ENCODE results near the gene CAPN5.

Gene CAPN5

DNA sequence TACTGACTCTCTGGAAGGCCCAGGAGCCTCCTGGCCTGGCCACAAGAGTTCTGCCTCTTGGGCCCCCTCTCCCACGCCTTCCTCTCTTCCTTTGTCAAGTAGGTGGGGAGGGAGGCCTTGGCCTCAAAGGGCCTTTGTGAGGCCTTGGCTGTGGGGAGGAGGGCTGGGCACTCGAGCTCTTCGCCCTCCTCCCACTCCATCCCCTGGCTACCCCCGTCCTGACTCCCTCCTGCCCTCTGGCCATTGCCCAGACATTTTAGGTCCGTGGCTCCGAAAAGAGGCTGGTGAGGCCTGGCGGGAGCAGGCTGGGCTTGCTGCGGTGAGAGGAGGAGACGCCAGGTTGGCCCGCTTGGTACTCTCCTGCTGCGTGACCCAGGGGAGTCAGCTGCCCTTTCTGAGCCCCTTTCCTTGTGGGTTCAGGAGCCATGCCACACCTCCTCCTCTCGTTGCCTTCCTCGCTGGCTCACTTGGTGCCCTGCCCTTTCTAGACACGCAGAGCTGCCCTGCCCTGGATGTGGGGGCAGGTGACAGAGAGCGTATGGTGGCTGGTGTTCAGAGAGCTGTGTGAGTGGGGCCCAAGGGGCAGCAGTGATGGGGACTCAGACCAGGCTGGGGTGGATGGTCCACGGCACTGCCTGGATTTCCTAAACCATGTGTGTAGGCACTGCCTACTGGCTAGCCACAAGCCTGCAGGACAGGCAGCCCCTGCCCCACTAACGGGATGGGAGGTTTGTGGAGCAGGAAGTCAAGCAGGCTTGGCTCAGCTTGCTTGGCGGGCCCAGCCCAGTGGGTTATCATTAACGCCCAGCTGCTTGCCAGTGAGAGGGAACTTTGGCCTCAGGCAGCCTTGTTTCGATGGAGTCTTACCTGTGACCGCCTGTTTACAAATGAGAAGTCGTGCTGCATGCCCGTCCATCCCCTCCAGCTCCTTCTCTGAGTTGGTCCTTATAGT, 20.0 kb downstream of the CAPN5 start:
- H3K27ac ChIP-seq: peak overlapping the region in 1 of 2 donors; percentile 67
- TF ChIP-seq, protein P1, sequence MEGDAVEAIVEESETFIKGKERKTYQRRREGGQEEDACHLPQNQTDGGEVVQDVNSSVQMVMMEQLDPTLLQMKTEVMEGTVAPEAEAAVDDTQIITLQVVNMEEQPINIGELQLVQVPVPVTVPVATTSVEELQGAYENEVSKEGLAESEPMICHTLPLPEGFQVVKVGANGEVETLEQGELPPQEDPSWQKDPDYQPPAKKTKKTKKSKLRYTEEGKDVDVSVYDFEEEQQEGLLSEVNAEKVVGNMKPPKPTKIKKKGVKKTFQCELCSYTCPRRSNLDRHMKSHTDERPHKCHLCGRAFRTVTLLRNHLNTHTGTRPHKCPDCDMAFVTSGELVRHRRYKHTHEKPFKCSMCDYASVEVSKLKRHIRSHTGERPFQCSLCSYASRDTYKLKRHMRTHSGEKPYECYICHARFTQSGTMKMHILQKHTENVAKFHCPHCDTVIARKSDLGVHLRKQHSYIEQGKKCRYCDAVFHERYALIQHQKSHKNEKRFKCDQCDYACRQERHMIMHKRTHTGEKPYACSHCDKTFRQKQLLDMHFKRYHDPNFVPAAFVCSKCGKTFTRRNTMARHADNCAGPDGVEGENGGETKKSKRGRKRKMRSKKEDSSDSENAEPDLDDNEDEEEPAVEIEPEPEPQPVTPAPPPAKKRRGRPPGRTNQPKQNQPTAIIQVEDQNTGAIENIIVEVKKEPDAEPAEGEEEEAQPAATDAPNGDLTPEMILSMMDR (IDR thresholded peaks at IDR 0.05): no peak
- H3K4me3 ChIP-seq: no peak overlapping the region
- no peak for DNase-seq (ENCODE audit: low spot score)

DNA sequence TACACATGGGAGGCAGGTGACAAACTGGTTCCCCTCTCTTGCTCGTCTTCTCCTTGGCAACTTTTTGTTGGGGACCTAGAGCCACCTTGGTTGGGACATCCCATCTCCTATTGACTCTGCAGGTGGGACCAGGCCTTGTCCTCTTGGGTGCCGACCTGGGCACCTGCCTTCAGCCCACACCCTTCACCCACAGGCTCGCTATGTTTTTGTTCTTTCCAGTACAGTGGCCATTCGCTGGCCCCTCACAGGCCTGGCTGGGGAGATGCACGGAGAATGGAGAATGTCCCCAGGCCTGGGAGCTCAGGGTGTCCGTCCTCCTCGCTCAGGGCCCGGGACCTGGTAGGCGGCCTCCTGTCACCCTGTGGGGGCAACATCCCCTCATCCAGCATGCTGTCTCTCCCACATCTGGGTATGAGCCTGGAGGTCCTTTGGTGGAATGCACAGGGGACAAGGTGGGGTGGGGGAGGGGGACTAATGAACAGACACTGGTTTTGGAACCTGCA, 21.0 kb downstream of the CAPN5 start:
- Histone ChIP-seq H3K27ac (no peak overlapping the region), H3K4me3 (no peak overlapping the region)
- no peak for DNase-seq (ENCODE audit: low spot score)
- TF ChIP-seq, protein P1 (IDR thresholded peaks at IDR 0.05): no peak

DNA sequence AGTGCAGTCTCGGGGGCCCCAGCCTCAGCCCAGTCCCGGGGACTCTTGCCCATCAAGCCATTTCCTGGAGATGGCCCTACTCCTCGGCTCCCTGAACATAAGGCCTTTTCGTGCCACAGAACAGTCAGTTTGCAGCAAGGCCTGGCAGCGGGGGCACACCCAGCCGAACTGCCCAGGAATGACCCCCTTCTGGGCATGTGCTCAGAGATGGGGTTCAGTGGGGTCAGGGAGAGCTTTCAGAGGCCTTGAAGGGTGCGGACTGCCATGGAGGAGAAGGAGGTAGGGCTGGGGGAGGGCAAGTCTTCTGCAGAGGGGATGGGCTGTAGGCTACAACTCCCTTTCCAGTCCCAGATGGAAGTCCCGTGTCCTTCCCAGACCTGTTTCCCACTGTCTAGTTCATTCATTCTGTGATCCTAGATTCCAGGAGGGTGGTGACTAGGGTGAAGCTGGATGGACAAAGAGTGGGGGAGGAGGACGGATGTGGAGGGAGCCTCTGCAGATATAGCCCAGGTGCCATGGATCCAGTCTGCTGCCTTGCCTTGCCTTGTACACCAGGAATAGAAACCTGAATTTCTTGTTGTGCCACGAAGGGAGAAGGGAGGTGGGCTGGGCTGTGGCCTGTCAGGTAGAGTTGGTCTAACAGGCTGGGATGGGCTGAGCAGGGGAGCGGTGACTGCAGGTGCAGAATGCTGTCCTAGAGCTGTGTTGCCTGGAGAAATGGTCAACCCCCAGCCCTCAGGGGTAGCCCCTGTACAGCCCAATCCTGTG, 21.6 kb downstream of the CAPN5 start:
- TF ChIP-seq, protein P1 (IDR thresholded peaks at IDR 0.05): no peak
- DNase-seq (ENCODE audit: low spot score): no peak
- no peak overlapping the region for H3K4me3 ChIP-seq
- H3K27ac ChIP-seq: peak overlapping the region in 1 of 2 donors; percentile 27

DNA sequence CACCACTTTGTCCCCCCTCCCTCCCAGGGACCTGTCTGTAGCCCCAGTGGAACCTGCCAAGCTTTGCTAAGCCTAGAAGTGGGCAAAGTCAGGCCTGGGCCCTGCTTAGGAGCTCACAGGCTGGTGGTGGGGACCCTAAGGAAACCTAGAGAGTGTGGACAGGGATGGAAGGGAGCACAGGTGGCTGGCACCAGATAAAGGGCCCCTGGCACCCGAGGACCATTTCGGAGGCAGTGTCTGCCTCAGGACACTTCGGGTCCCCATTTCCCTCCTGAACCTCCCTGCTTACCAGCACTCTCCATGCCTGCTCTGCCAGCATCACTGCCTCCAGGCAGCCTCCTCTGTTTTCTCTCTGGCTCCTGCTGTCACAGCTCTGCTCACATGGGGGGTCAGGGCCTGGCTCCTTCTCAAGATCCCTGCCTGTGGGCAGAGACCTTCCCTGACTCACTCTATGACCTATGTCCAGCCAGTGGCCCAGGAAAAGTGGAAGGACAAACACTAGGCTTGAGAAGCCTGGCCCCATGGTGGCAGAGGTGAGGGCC, 22.3 kb downstream of the CAPN5 start:
- Histone ChIP-seq H3K27ac (peak overlapping the region in 1 of 2 donors; percentile 27), H3K4me3 (no peak overlapping the region)
- DNase-seq (ENCODE audit: low spot score): no peak
- TF ChIP-seq, protein P1 (IDR thresholded peaks at IDR 0.05): no peak

DNA sequence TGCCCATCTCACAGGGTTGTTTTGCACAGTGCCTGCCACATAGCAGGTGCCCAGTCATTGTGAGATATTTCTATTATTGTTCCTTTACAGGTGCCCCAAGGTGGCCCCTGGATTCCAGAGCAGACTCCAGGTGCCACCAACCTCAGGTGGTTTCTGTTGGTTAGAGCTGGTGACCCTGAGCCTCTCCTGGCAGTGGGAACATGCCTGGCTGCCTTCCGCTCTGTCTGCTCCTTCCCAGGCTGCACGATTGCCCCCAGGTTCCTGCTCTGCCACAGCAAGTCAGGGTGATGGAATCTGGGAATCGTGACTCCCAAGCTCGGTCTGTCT, 23.2 kb downstream of the CAPN5 start:
- no peak overlapping the region for H3K27ac ChIP-seq

DNA sequence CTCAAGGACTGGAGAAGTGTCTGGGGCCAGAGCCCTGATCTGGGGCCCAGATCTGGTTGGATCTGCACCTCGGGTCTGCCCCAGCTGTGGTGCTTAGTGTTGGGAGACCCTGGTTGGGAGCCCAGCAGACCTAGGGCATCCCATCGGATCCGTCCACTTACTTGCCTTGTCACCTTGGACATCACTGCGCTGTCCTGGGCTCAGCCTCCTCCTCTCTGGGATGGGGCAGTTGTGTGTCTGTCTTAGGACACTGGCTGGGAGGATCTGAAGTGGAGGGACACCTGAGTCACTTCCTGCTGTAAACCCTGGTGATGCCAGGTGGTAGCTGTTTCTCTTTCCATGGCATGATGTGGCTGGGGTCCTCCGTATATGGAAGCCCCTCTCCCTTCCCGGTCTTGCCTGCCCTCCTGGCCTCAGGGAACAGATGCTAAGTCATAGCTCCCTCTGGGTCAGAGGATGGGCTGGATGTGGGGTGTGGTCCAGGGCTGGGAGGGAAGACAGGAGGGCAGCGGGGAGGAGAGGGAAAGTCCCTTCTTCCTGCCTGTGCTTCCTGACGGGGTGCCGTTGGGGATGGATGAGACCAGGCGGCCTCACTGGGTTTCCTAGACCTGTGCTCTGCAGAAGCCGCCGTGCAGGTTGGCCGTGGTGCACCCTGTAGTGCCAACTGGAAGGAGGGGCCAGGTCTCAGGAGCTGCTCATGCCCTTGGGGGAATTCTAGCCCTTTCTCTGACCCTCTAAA, 23.8 kb downstream of the CAPN5 start:
- no peak overlapping the region for H3K4me3 ChIP-seq
- no peak for DNase-seq (ENCODE audit: low spot score)
- H3K27ac ChIP-seq: no peak overlapping the region
- TF ChIP-seq, protein P1 (IDR thresholded peaks at IDR 0.05): no peak

More for the DNA sequence above, 23.2 kb downstream of the CAPN5 start:
- DNase-seq (ENCODE audit: low spot score): no peak
- no peak overlapping the region for H3K4me3 ChIP-seq
- TF ChIP-seq, protein P1 (IDR thresholded peaks at IDR 0.05): no peak
